Thymus (tissue), 11 donors: Measurements from ENCODE around the gene DIAPH1. TPM values are rescaled to one million over a fixed set of nuclear protein-coding genes. Genes with fewer than 3 reads are reported as not detected.

Experiments used
- DNase-seq, 9 donors: peaks; one replicate each; pipeline ENCODE4 v3.0.0-alpha.2; 2013; ENCODE audit warnings: low spot score in 9 of 9, low read depth in 6 of 9, missing footprints in 1 of 9
- H3K27ac ChIP-seq, 2 donors: one replicate each; pipeline ENCODE4 v1.5.1; 2013; ENCODE audit warnings: control low read depth in 1 of 2, low read depth in 1 of 2, low read length in 1 of 2, mild to moderate bottlenecking in 1 of 2, moderate library complexity in 1 of 2
- H3K27me3 ChIP-seq, 2 donors: one replicate each; pipeline ENCODE4 v1.5.1; 2013; ENCODE audit warnings: low read length in 1 of 2; ENCODE audit not compliant: control insufficient read depth in 2 of 2, insufficient read depth in 1 of 2
- H3K36me3 ChIP-seq, 2 donors: one replicate each; pipeline ENCODE4 v1.5.1; 2013; ENCODE audit warnings: low read length in 1 of 2, mild to moderate bottlenecking in 1 of 2, moderate library complexity in 1 of 2; ENCODE audit not compliant: control insufficient read depth in 2 of 2, insufficient read depth in 2 of 2
- H3K4me1 ChIP-seq, 2 donors: one replicate each; pipeline ENCODE4 v1.5.1; 2013; ENCODE audit warnings: low read length in 2 of 2; ENCODE audit not compliant: control insufficient read depth in 2 of 2, insufficient read depth in 2 of 2
- H3K4me3 ChIP-seq, 2 donors: one replicate each; pipeline ENCODE4 v1.5.1; 2013; ENCODE audit warnings: low read length in 2 of 2, control low read depth in 1 of 2, mild to moderate bottlenecking in 1 of 2
- H3K9me3 ChIP-seq, 2 donors: one replicate each; pipeline ENCODE4 v1.5.1; 2013; ENCODE audit warnings: low read length in 1 of 2, mild to moderate bottlenecking in 1 of 2; ENCODE audit not compliant: control insufficient read depth in 2 of 2, insufficient read depth in 1 of 2
- WGBS: extraction: QIAGEN DNeasy Blood & Tissue Kit; methylation state at CpG from one replicate; pipeline ENCODE4 v1.1.7; 2013; 5-methylcytosine and 5-hydroxymethylcytosine counted together
- polyA plus RNA-seq: library from polyadenylated mRNA; stranded (reverse); fragments of 200-250 nt; gene quantifications from one replicate; pipeline ENCODE4 v1.2.3, GENCODE V29; 2013
- total RNA-seq: library from RNA; stranded (reverse); fragments of 120-200 nt; gene quantifications from one replicate; pipeline ENCODE4 v1.2.4, GENCODE V29; 2013
- donor health status: healthy.

The DIAPH1 gene
- total and polyA plus RNA-seq, 2 donors, result 28.0 to 80.0 TPM

- Histone ChIP-seq H3K27ac (peak overlapping the region; percentile 26 to 77), H3K4me1 (peaks cover 0 to 3% of the 10 kb centered on the region in 2 donors), H3K4me3 (no peak overlapping the region), H3K27me3 (no peaks in the 10 kb centered on the region), H3K9me3 (no peaks in the 10 kb centered on the region), H3K36me3 (peaks cover 8 to 47% of the 10 kb centered on the region in 2 donors)
- DNase-seq, result peak in 3 of 9 donors; percentile 6 to 28 (median 21)
- 77% methylated on average over 9 of the region's 9 CpGs for WGBS
Observed at GRCh38 chr5:141560725-141561483, 57.9 kb downstream of the DIAPH1 start.

GRCh38 chr5:141560151-141560550, 58.6 kb downstream of the DIAPH1 start:
- H3K4me3 ChIP-seq, result no peak overlapping the region
- peaks cover 14 to 43% of the 10 kb centered on the region in 2 donors for H3K36me3 ChIP-seq
- H3K9me3 ChIP-seq, result no peaks in the 10 kb centered on the region
- H3K27ac ChIP-seq, result peak overlapping the region in 1 of 2 donors; percentile 77
- no peak for DNase-seq
- H3K27me3 ChIP-seq, result no peaks in the 10 kb centered on the region
- peaks cover 0 to 3% of the 10 kb centered on the region in 2 donors for H3K4me1 ChIP-seq

- DNase-seq, result no peak
- peaks cover 0 to 3% of the 10 kb centered on the region in 2 donors for H3K4me1 ChIP-seq
- H3K36me3 ChIP-seq, result peaks cover 14 to 42% of the 10 kb centered on the region in 2 donors
- H3K9me3 ChIP-seq, result no peaks in the 10 kb centered on the region
- H3K4me3 ChIP-seq, result no peak overlapping the region
- H3K27ac ChIP-seq, result peak overlapping the region; percentile 8 to 48
- no peaks in the 10 kb centered on the region for H3K27me3 ChIP-seq
Observed at GRCh38 chr5:141559461-141559860, 59.3 kb downstream of the DIAPH1 start.

GRCh38 chr5:141558150-141558549, 60.6 kb downstream of the DIAPH1 start:
- H3K27ac ChIP-seq, result peak overlapping the region; percentile 48 to 54
- no peaks in the 10 kb centered on the region for H3K27me3 ChIP-seq
- H3K9me3 ChIP-seq, result no peaks in the 10 kb centered on the region
- 56% methylated on average over 6 of the region's 6 CpGs for WGBS
- peaks cover 14 to 35% of the 10 kb centered on the region in 2 donors for H3K36me3 ChIP-seq
- H3K4me1 ChIP-seq, result peaks cover 0 to 3% of the 10 kb centered on the region in 2 donors
- DNase-seq, result no peak
- no peak overlapping the region for H3K4me3 ChIP-seq

- DNase-seq, result peak; percentile 52 to 84 (median 58)
- no peaks in the 10 kb centered on the region for H3K27me3 ChIP-seq
- peak overlapping the region; percentile 72 to 75 for H3K27ac ChIP-seq
- WGBS, result 76% methylated on average over 11 of the region's 11 CpGs
- no peak overlapping the region for H3K4me3 ChIP-seq
- no peaks in the 10 kb centered on the region for H3K9me3 ChIP-seq
- H3K4me1 ChIP-seq, result peaks cover 0 to 3% of the 10 kb centered on the region in 2 donors
- peaks cover 11 to 31% of the 10 kb centered on the region in 2 donors for H3K36me3 ChIP-seq
Observed at GRCh38 chr5:141557681-141558136, 61.1 kb downstream of the DIAPH1 start.

- Histone ChIP-seq H3K27me3 (no peaks in the 10 kb centered on the region), H3K4me3 (no peak overlapping the region), H3K27ac (no peak overlapping the region), H3K9me3 (peaks cover 4 to 9% of the 10 kb centered on the region in 2 donors), H3K4me1 (no peaks in the 10 kb centered on the region), H3K36me3 (peaks cover 7 to 13% of the 10 kb centered on the region in 2 donors)
- no peak for DNase-seq
- WGBS, result 97% methylated on average over 5 of the region's 5 CpGs
Observed at GRCh38 chr5:141547921-141548320, 70.9 kb downstream of the DIAPH1 start.

- WGBS, result 95% methylated on average over 1 of the region's 1 CpG
- H3K4me3 ChIP-seq, result no peak overlapping the region
- no peaks in the 10 kb centered on the region for H3K4me1 ChIP-seq
- H3K27ac ChIP-seq, result no peak overlapping the region
- peaks cover 7 to 13% of the 10 kb centered on the region in 2 donors for H3K36me3 ChIP-seq
- peaks cover 4 to 9% of the 10 kb centered on the region in 2 donors for H3K9me3 ChIP-seq
- no peaks in the 10 kb centered on the region for H3K27me3 ChIP-seq
- no peak for DNase-seq
Observed at GRCh38 chr5:141547488-141547887, 71.3 kb downstream of the DIAPH1 start.

GRCh38 chr5:141543053-141543452, 75.7 kb downstream of the DIAPH1 start:
- WGBS, result 98% methylated on average over 2 of the region's 2 CpGs

GRCh38 chr5:141534492-141535213, 84.1 kb downstream of the DIAPH1 start:
- DNase-seq, result no peak
- H3K4me1 ChIP-seq, result peaks cover 0 to 2% of the 10 kb centered on the region in 2 donors
- 98% methylated on average over 4 of the region's 4 CpGs for WGBS
- H3K9me3 ChIP-seq, result no peaks in the 10 kb centered on the region
- no peaks in the 10 kb centered on the region for H3K27me3 ChIP-seq
- peaks cover 24 to 53% of the 10 kb centered on the region in 2 donors for H3K36me3 ChIP-seq
- no peak overlapping the region for H3K4me3 ChIP-seq
- no peak overlapping the region for H3K27ac ChIP-seq

More at GRCh38 chr5:141543053-141543452, 75.7 kb downstream of the DIAPH1 start:
- Histone ChIP-seq H3K9me3 (peaks cover 3 to 8% of the 10 kb centered on the region in 2 donors), H3K4me1 (no peaks in the 10 kb centered on the region), H3K4me3 (no peak overlapping the region), H3K27ac (no peak overlapping the region), H3K27me3 (no peaks in the 10 kb centered on the region), H3K36me3 (peaks cover 11 to 17% of the 10 kb centered on the region in 2 donors)
- no peak for DNase-seq
